Activated T-helper 17 cell treated with anti-CD3 and anti-CD28 coated beads, Interleukin-2, amount 50 U/mL, for 72 hours (primary cell): Measurements from ENCODE around the gene ACTG2. TPM values are rescaled to one million over a fixed set of nuclear protein-coding genes. Genes with fewer than 3 reads are reported as not detected.
"Not testable (repeated sequence)": the region's sequence is repeated elsewhere in the genome, so short reads cannot be mapped to it uniquely, and the experiment has no call there.

Source experiments
- ATAC-seq: fragments of 150-1000 bp; cut with Tn5 transposase; replicated peaks from 2 replicates; pipeline ENCODE4 v1.10.0; 2021; ENCODE audit warnings: mild to moderate bottlenecking, moderate library complexity
- H3K27ac Mint-ChIP-seq: one replicate; pipeline ENCODE4 v1.8.0; 2022; ENCODE audit warnings: mixed read lengths
- H3K27me3 Mint-ChIP-seq: one replicate; pipeline ENCODE4 v1.8.0; 2022; ENCODE audit warnings: mixed read lengths
- H3K36me3 Mint-ChIP-seq: one replicate; pipeline ENCODE4 v1.8.0; 2022; ENCODE audit warnings: low read depth, mild to moderate bottlenecking, mixed read lengths
- H3K4me1 Mint-ChIP-seq: one replicate; pipeline ENCODE4 v1.8.0; 2022; ENCODE audit warnings: mixed read lengths
- H3K4me3 Mint-ChIP-seq: one replicate; pipeline ENCODE4 v1.8.0; 2022; ENCODE audit warnings: mild to moderate bottlenecking, mixed read lengths
- H3K9me3 Mint-ChIP-seq: one replicate; pipeline ENCODE4 v1.8.0; 2022; ENCODE audit warnings: mixed read lengths
- total RNA-seq, 2 donors: library from RNA; stranded (reverse); gene quantifications; one replicate each; pipeline ENCODE4 v1.2.3, GENCODE V29; 2022

ACTG2 gene
- total RNA-seq, result not detected

GRCh38 chr2:73892631-73893329 lies at the start of gene ACTG2:
Gene ACTG2, plus strand, starts transcription at chr2:73893008. Its CDS starts 8,304 bp downstream, at chr2:73901312.
- no peaks in the 10 kb centered on the region for H3K9me3 Mint-ChIP-seq
- ATAC-seq, result no peak
- H3K4me1 Mint-ChIP-seq, result peaks cover 21% of the 10 kb centered on the region
- no peaks in the 10 kb centered on the region for H3K36me3 Mint-ChIP-seq
- H3K27ac Mint-ChIP-seq, result peak within 1 kb of the TSS; percentile 47
- H3K27me3 Mint-ChIP-seq, result no peaks in the 10 kb centered on the region
- no peak within 1 kb of the TSS for H3K4me3 Mint-ChIP-seq

- H3K27me3 Mint-ChIP-seq, result no peaks in the 10 kb centered on the region
- peaks cover 12% of the 10 kb centered on the region for H3K4me1 Mint-ChIP-seq
- H3K27ac Mint-ChIP-seq, result no peak overlapping the region
- peaks cover 94% of the 10 kb centered on the region for H3K36me3 Mint-ChIP-seq
- no peaks in the 10 kb centered on the region for H3K9me3 Mint-ChIP-seq
- no peak overlapping the region for H3K4me3 Mint-ChIP-seq
- no peak for ATAC-seq
Measured at GRCh38 chr2:73844087-73844486, 48.7 kb upstream of the ACTG2 start.

- Mint-ChIP-seq H3K36me3 (peaks cover 55% of the 10 kb centered on the region), H3K9me3 (no peaks in the 10 kb centered on the region), H3K27ac (peak overlapping the region; percentile 10), H3K4me3 (no peak overlapping the region), H3K4me1 (peaks cover 5% of the 10 kb centered on the region), H3K27me3 (no peaks in the 10 kb centered on the region)
- ATAC-seq, result no peak
Measured at GRCh38 chr2:73850009-73850408, 42.8 kb upstream of the ACTG2 start.

GRCh38 chr2:73851274-73851673 lies 41.5 kb upstream of the ACTG2 start:
- Mint-ChIP-seq H3K4me1 (peaks cover 13% of the 10 kb centered on the region), H3K27me3 (no peaks in the 10 kb centered on the region), H3K36me3 (peaks cover 42% of the 10 kb centered on the region), H3K4me3 (no peak overlapping the region), H3K27ac (no peak overlapping the region), H3K9me3 (no peaks in the 10 kb centered on the region)
- no peak for ATAC-seq

- Mint-ChIP-seq H3K27me3 (no peaks in the 10 kb centered on the region), H3K9me3 (no peaks in the 10 kb centered on the region), H3K36me3 (peaks cover 35% of the 10 kb centered on the region), H3K4me3 (no peak overlapping the region), H3K27ac (no peak overlapping the region), H3K4me1 (peaks cover 21% of the 10 kb centered on the region)
- ATAC-seq, result peak; percentile 79
Measured at GRCh38 chr2:73852020-73852419, 40.8 kb upstream of the ACTG2 start.

- H3K36me3 Mint-ChIP-seq, result no peaks in the 10 kb centered on the region
- H3K4me3 Mint-ChIP-seq, result no peak overlapping the region
- H3K27me3 Mint-ChIP-seq, result no peaks in the 10 kb centered on the region
- H3K9me3 Mint-ChIP-seq, result no peaks in the 10 kb centered on the region
- H3K27ac Mint-ChIP-seq, result peak overlapping the region; percentile 74
- H3K4me1 Mint-ChIP-seq, result peaks cover 37% of the 10 kb centered on the region
- no peak for ATAC-seq
Measured at GRCh38 chr2:73855526-73855925, 37.3 kb upstream of the ACTG2 start.

GRCh38 chr2:73856214-73856613 lies 36.6 kb upstream of the ACTG2 start:
- Mint-ChIP-seq H3K27me3 (no peaks in the 10 kb centered on the region), H3K9me3 (no peaks in the 10 kb centered on the region), H3K4me1 (peaks cover 38% of the 10 kb centered on the region), H3K4me3 (no peak overlapping the region), H3K27ac (peak overlapping the region; percentile 74), H3K36me3 (no peaks in the 10 kb centered on the region)
- peak; percentile 72 for ATAC-seq

- Mint-ChIP-seq H3K36me3 (no peaks in the 10 kb centered on the region), H3K4me1 (peaks cover 40% of the 10 kb centered on the region), H3K27ac (peak overlapping the region; percentile 64), H3K9me3 (no peaks in the 10 kb centered on the region), H3K4me3 (peak overlapping the region; percentile 39), H3K27me3 (no peaks in the 10 kb centered on the region)
- peak; percentile 94 for ATAC-seq
Measured at GRCh38 chr2:73859721-73860586, 32.9 kb upstream of the ACTG2 start.

- Mint-ChIP-seq H3K4me1 (peaks cover 24% of the 10 kb centered on the region), H3K27ac (no peak overlapping the region), H3K36me3 (peaks cover 3% of the 10 kb centered on the region), H3K4me3 (no peak overlapping the region), H3K9me3 (no peaks in the 10 kb centered on the region), H3K27me3 (no peaks in the 10 kb centered on the region)
- ATAC-seq, result no peak
Measured at GRCh38 chr2:73862987-73863386, 29.8 kb upstream of the ACTG2 start.

- no peaks in the 10 kb centered on the region for H3K27me3 Mint-ChIP-seq
- H3K27ac Mint-ChIP-seq, result no peak overlapping the region
- ATAC-seq, result no peak
- no peaks in the 10 kb centered on the region for H3K9me3 Mint-ChIP-seq
- no peak overlapping the region for H3K4me3 Mint-ChIP-seq
- peaks cover 20% of the 10 kb centered on the region for H3K36me3 Mint-ChIP-seq
- H3K4me1 Mint-ChIP-seq, result peaks cover 5% of the 10 kb centered on the region
Measured at GRCh38 chr2:73868204-73868978, 24.4 kb upstream of the ACTG2 start.

- Mint-ChIP-seq H3K27me3 (no peaks in the 10 kb centered on the region), H3K4me1 (no peaks in the 10 kb centered on the region), H3K27ac (no peak overlapping the region), H3K9me3 (no peaks in the 10 kb centered on the region), H3K36me3 (peaks cover 20% of the 10 kb centered on the region), H3K4me3 (no peak overlapping the region)
- ATAC-seq, result no peak
Measured at GRCh38 chr2:73870084-73870483, 22.7 kb upstream of the ACTG2 start.

- H3K27me3 Mint-ChIP-seq, result peaks cover 4% of the 10 kb centered on the region
- H3K4me3 Mint-ChIP-seq, result no peak overlapping the region
- ATAC-seq, result no peak
Measured at GRCh38 chr2:73877071-73877802, 15.6 kb upstream of the ACTG2 start.

GRCh38 chr2:73877984-73878383 lies 14.8 kb upstream of the ACTG2 start:
- not testable (repeated sequence) for H3K27ac Mint-ChIP-seq, H3K36me3 Mint-ChIP-seq, ATAC-seq, H3K4me3 Mint-ChIP-seq, H3K9me3 Mint-ChIP-seq, H3K4me1 Mint-ChIP-seq, H3K27me3 Mint-ChIP-seq

More at GRCh38 chr2:73877071-73877802, 15.6 kb upstream of the ACTG2 start:
- Mint-ChIP-seq H3K27ac (no peak overlapping the region), H3K9me3 (no peaks in the 10 kb centered on the region), H3K4me1 (peaks cover 7% of the 10 kb centered on the region), H3K36me3 (no peaks in the 10 kb centered on the region)

GRCh38 chr2:73885406-73885805 lies 7.4 kb upstream of the ACTG2 start:
- no peak for ATAC-seq
- peaks cover 5% of the 10 kb centered on the region for H3K27me3 Mint-ChIP-seq
- no peak overlapping the region for H3K27ac Mint-ChIP-seq

More at GRCh38 chr2:73885406-73885805, 7.4 kb upstream of the ACTG2 start:
- Mint-ChIP-seq H3K4me3 (no peak overlapping the region), H3K9me3 (no peaks in the 10 kb centered on the region), H3K36me3 (peaks cover 5% of the 10 kb centered on the region), H3K4me1 (peaks cover 18% of the 10 kb centered on the region)
